Epithelial cell of esophagus (primary cell): ENCODE measurements around the gene GIMAP8.

ENCODE experiments used
- DNase-seq: peaks from one replicate; pipeline ENCODE4 v3.0.0; 2010; ENCODE audit warnings: low read depth
- H3K4me3 ChIP-seq: 2 replicates; pipeline ENCODE4 v1.5.1; 2011; ENCODE audit warnings: mild to moderate bottlenecking, low read length, control low read depth
- TF ChIP-seq, protein P1 (sequence below): IDR thresholded peaks from 2 replicates; pipeline ENCODE4 v1.5.1; 2011; ENCODE audit warnings: low read depth, mild to moderate bottlenecking, low read length, control low read depth, inconsistent platforms; ENCODE audit not compliant: insufficient read depth; ENCODE audit errors: missing control alignments

Gene GIMAP8

DNA sequence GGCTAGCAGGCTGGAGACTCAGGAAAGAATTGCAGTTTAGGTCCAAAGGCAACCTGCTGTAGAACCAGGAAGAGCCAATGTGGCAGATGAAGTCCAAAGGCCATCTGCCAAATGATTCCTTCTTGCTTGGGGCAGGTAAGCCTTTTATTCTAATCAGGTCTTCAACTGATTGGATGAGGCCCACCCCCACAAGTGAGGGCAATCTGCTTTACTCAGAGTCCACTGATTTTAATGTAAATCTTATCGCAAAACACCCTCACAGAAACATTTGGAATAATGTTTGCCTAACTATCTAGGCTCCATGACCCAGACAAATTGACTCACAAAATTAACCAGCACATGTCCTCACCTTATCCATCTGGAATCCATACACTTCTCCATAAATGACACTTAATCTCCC is 7.8 kb downstream of the GIMAP8 start:
- H3K4me3 ChIP-seq, result no peak overlapping the region
- TF ChIP-seq, protein P1, sequence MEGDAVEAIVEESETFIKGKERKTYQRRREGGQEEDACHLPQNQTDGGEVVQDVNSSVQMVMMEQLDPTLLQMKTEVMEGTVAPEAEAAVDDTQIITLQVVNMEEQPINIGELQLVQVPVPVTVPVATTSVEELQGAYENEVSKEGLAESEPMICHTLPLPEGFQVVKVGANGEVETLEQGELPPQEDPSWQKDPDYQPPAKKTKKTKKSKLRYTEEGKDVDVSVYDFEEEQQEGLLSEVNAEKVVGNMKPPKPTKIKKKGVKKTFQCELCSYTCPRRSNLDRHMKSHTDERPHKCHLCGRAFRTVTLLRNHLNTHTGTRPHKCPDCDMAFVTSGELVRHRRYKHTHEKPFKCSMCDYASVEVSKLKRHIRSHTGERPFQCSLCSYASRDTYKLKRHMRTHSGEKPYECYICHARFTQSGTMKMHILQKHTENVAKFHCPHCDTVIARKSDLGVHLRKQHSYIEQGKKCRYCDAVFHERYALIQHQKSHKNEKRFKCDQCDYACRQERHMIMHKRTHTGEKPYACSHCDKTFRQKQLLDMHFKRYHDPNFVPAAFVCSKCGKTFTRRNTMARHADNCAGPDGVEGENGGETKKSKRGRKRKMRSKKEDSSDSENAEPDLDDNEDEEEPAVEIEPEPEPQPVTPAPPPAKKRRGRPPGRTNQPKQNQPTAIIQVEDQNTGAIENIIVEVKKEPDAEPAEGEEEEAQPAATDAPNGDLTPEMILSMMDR, result no peak
- DNase-seq, result no peak

DNA sequence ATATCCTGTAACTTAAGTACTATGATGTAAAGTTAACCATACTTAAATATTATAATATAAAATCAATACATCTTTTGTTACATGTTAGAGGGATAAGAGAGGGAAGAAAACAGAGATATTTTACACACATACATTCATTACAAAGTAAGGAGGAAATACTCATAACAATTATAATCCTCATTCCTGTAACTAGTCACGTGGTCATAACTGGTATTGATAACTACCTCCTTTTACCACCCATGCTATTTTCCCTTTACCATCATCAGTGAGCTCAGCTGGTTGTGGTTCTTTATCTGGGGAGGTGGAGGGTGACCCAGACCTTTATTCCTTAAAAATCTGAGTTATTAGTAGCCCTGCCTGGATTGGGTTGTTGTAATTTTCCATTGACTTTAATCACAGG is 8.3 kb downstream of the GIMAP8 start:
- no peak for DNase-seq
- H3K4me3 ChIP-seq, result no peak overlapping the region
- TF ChIP-seq, protein P1, result no peak

DNA sequence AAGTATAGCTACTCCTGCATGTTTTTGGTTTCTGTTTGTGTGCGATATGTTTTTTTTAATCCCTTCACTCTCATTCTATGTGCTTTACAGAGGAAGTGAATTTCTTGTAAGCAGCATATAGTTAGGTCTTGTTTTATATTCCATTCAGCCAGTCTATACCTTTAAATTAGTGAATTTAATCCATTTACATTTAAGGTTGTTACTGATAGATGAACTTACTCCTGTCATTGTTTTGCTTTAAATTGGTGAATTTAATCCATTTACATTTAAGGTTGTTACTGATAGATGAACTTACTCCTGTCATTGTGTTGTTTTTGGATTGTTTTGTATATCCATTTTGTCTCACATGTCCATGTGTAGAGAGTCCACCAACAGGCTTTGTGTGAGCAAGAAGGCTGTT is 11.1 kb downstream of the GIMAP8 start:
- TF ChIP-seq, protein P1, result no peak
- no peak for DNase-seq
- H3K4me3 ChIP-seq, result no peak overlapping the region

DNA sequence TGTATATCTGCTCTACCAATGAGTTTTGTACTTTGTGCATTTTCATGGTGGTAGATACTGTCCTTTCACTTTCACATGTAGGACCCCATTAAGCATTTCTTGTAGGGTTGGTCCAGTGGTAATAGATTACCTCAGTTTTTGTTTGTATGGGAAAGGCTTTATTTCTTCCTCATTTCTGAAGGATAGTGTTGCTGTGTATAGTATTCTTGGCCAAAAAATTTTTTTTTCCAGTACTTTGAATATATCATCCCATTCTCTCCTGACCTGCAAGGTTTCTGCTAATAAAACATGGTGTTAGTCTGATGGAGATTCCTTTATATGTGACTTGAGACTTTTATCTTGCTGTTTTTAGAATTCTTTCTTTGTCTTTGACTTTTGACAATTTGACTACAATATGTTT is 12.0 kb downstream of the GIMAP8 start:
- no peak overlapping the region for H3K4me3 ChIP-seq
- no peak for DNase-seq
- TF ChIP-seq, protein P1, result no peak

DNA sequence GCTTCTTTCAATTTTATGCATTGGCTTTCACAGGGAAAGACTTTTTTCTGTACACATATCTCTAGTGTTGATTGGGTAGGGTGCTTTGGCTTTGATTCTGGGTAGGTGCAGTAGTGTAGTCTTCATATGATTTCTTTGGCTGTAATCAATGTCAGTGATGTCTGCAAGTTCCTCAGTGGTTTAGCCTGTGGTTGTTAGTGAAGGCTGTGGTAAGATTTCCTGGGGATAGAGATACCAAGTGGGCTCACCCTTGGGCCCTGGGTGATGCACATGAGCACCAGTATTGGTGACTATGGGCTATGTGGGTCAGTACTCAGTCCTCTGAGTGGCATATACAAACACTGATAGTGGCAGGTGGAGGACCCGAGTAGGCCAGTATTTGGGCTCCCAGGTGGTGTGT is 13.0 kb downstream of the GIMAP8 start:
- TF ChIP-seq, protein P1, result no peak
- no peak for DNase-seq
- H3K4me3 ChIP-seq, result no peak overlapping the region

DNA sequence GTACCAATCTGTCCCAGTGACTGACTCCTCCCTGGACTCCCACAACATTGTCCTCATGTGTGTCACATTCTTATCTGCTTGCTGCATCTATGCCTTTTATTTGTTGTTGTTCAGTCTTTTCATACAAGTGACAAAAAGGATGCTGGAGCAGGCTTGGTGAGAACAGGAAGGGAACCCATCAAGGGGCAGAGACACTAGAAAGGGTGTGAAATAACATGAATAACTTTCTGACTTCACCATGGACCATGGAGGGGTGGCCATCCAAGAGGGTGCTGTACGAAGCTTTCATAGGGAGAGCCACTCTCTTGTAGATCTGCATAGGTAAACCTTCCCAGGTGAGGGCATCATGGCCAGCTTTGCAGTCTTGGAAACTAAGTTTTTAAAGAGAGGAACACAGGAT is 14.5 kb downstream of the GIMAP8 start:
- TF ChIP-seq, protein P1, result no peak
- DNase-seq, result no peak
- H3K4me3 ChIP-seq, result no peak overlapping the region

DNA sequence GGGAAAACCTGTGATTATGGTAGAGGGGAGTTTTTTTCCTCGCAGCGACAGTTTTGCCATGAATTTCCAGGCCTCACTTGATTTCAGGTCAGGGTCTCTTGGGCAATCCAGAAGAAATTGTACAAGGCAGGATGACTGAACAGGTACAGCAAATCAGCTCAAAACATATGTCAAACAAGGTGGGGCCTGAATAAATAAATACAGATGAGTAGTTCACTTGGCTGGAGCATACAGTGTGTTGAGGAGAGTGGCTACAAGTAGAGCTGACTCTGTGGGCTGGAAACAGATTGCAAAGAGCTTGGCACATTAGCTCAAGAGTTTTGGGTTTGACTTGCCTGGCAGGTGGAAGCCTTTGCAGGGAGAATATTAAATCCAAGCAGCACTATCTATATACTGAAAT is 15.0 kb downstream of the GIMAP8 start:
- TF ChIP-seq, protein P1, result no peak
- H3K4me3 ChIP-seq, result no peak overlapping the region
- DNase-seq, result peak; percentile 83
